Activated CD8-positive, alpha-beta T cell treated with anti-CD3 and anti-CD28 coated beads for 36 hours (primary cell): ENCODE data around the gene SPNS2. TPM values are rescaled to one million over a fixed set of nuclear protein-coding genes. Genes with fewer than 3 reads are reported as not detected.

Source experiments
- ATAC-seq: fragments of 200-7000 bp; cut with Tn5 transposase; one replicate; pipeline ENCODE4 v1.10.0; 2021; ENCODE audit warnings: mild to moderate bottlenecking, moderate library complexity
- CTCF ChIA-PET: fragments of 350-600 bp; sonication (Branson Sonifier 250); formaldehyde crosslinking; loops from one replicate; lab custom pipeline; 2021; ENCODE audit warnings: antibody characterized with exemption; lab: Charles Lee
- POLR2A ChIA-PET: fragments of 350-600 bp; sonication (Branson Sonifier 250); formaldehyde crosslinking; loops from one replicate; lab custom pipeline; 2021; ENCODE audit warnings: antibody characterized with exemption; lab: Charles Lee
- DNase-seq: peaks from one replicate; pipeline ENCODE4 v3.0.0-alpha.2; 2020
- H3K27ac Mint-ChIP-seq: one replicate; pipeline ENCODE4 v1.8.0; 2021; ENCODE audit warnings: mild to moderate bottlenecking, mixed read lengths
- H3K27me3 Mint-ChIP-seq: one replicate; pipeline ENCODE4 v1.8.0; 2021; ENCODE audit warnings: mixed read lengths
- H3K36me3 Mint-ChIP-seq: one replicate; pipeline ENCODE4 v1.8.0; 2021; ENCODE audit warnings: low read depth, mixed read lengths
- H3K4me1 Mint-ChIP-seq: one replicate; pipeline ENCODE4 v1.8.0; 2021; ENCODE audit warnings: low read depth, mixed read lengths
- H3K4me3 Mint-ChIP-seq: one replicate; pipeline ENCODE4 v1.8.0; 2021; ENCODE audit warnings: mild to moderate bottlenecking, moderate library complexity, mixed read lengths
- H3K9me3 Mint-ChIP-seq: one replicate; pipeline ENCODE4 v1.8.0; 2021; ENCODE audit warnings: mixed read lengths
- CTCF ChIP-seq: fragments of 200-600 bp; IDR thresholded peaks from one replicate; pipeline ENCODE4 v1.8.0; 2022; ENCODE audit warnings: antibody characterized with exemption, mild to moderate bottlenecking
- intact Hi-C: fragments of 100-400 bp; cut with micrococcal nuclease; formaldehyde crosslinking; loops from one replicate; pipeline ENCODE4 v1.10.0; 2022
- total RNA-seq, 2 experiments: library from RNA; stranded (reverse); gene quantifications; one replicate each; pipeline ENCODE4 v1.2.3, GENCODE V29; 2021

SPNS2 gene
- total RNA-seq, 2 experiments from 2014 or later = 0.95 to 1.2 TPM

- POLR2A ChIA-PET = no interaction called here
- no peak for ATAC-seq
- TF ChIP-seq CTCF = no peak
- intact Hi-C loops = no loop called here
- H3K27me3 Mint-ChIP-seq = no peaks in the 10 kb centered on the region
- H3K4me3 Mint-ChIP-seq = no peak overlapping the region
- no peaks in the 10 kb centered on the region for H3K9me3 Mint-ChIP-seq
- DNase-seq = no peak
- peaks cover 41% of the 10 kb centered on the region for H3K4me1 Mint-ChIP-seq
- peaks cover 13% of the 10 kb centered on the region for H3K36me3 Mint-ChIP-seq
- CTCF ChIA-PET = interaction anchor here (1.5 kb wide), 1 partner anchor 9 kb away, joined by 4 read pairs; no protein-coding TSS in a partner anchor
- no peak overlapping the region for H3K27ac Mint-ChIP-seq
Observed at GRCh38 chr17:4558347-4558971, 59.8 kb downstream of the SPNS2 start.

- Mint-ChIP-seq H3K4me3 (no peak overlapping the region), H3K27me3 (no peaks in the 10 kb centered on the region), H3K27ac (no peak overlapping the region), H3K4me1 (peaks cover 38% of the 10 kb centered on the region), H3K36me3 (peaks cover 5% of the 10 kb centered on the region), H3K9me3 (no peaks in the 10 kb centered on the region)
- ATAC-seq (no peak), DNase-seq (no peak)
- CTCF ChIA-PET = interaction anchor here (1.4 to 1.5 kb wide), 2 partner anchors 8 to 67 kb away, joined by 4 to 5 read pairs; no protein-coding TSS in a partner anchor
- POLR2A ChIA-PET = no interaction called here
- intact Hi-C loops = no loop called here
- no peak for TF ChIP-seq CTCF
Observed at GRCh38 chr17:4559139-4559791, 60.6 kb downstream of the SPNS2 start.

GRCh38 chr17:4559966-4560365 is 61.3 kb downstream of the SPNS2 start:
- Mint-ChIP-seq H3K36me3 (no peaks in the 10 kb centered on the region), H3K9me3 (no peaks in the 10 kb centered on the region), H3K4me3 (no peak overlapping the region), H3K4me1 (peaks cover 37% of the 10 kb centered on the region), H3K27me3 (no peaks in the 10 kb centered on the region), H3K27ac (no peak overlapping the region)
- CTCF ChIA-PET = interaction anchor here (1.4 to 1.5 kb wide), 2 partner anchors 7 to 67 kb away, joined by 4 to 5 read pairs; no protein-coding TSS in a partner anchor
- intact Hi-C loops = loop anchor here (10.0 kb wide), 1 partner anchor 145 kb away; the partner anchor contains the start of gene PELP1
- TF ChIP-seq CTCF = no peak
- ATAC-seq = no peak
- DNase-seq = no peak
- POLR2A ChIA-PET = interaction anchor here (1.0 to 1.3 kb wide), 2 partner anchors 8 to 16 kb away, joined by 3 to 4 read pairs; no protein-coding TSS in a partner anchor

- Mint-ChIP-seq H3K27ac (no peak within 1 kb of the TSS), H3K27me3 (no peaks in the 10 kb centered on the region), H3K36me3 (no peaks in the 10 kb centered on the region), H3K4me3 (no peak within 1 kb of the TSS), H3K4me1 (peaks cover 38% of the 10 kb centered on the region), H3K9me3 (no peaks in the 10 kb centered on the region)
- intact Hi-C loops = loop anchor here (10.0 kb wide), 1 partner anchor 144 kb away; the partner anchor contains the start of gene PELP1
- ATAC-seq (no peak), DNase-seq (no peak)
- ChIA-PET POLR2A (interaction anchor here (0.5 to 1.3 kb wide), 3 partner anchors 9 to 149 kb away, joined by 3 to 4 read pairs (median 3); no protein-coding TSS in a partner anchor), CTCF (interaction anchor here (1.4 kb wide), 1 partner anchor 66 kb away, joined by 5 read pairs; no protein-coding TSS in a partner anchor)
- no peak for TF ChIP-seq CTCF
Observed at GRCh38 chr17:4560421-4560820, 61.7 kb downstream of the SPNS2 start, which contains the start of gene GGT6. Gene GGT6, minus strand, starts transcription at chr17:4560577. Its CDS starts 56 bp downstream, at chr17:4560521.
